GM12865 (cell line): ENCODE data around the gene NR1D1.
"Not testable (repeated sequence)": the region's sequence is repeated elsewhere in the genome, so short reads cannot be mapped to it uniquely, and the experiment has no call there.

Experiments
- DNase-seq: peaks from one replicate; pipeline ENCODE4 v3.0.0; 2010; ENCODE audit warnings: low read depth
- H3K4me3 ChIP-seq: 2 replicates; pipeline ENCODE4 v1.5.1; 2011; ENCODE audit warnings: mild to moderate bottlenecking, low read depth, low read length, control low read depth
- CTCF ChIP-seq: IDR thresholded peaks from 2 replicates; pipeline ENCODE4 v1.5.1; 2011; ENCODE audit warnings: low read length, control low read depth, low read depth, inconsistent platforms; ENCODE audit not compliant: insufficient read depth; ENCODE audit errors: missing control alignments

Gene NR1D1

GRCh38 chr17:40100419-40100668, at the start of gene NR1D1:
Gene NR1D1, minus strand, starts transcription at chr17:40100589. Its CDS starts 495 bp downstream, at chr17:40100094.
- peak within 1 kb of the TSS; percentile 81 for H3K4me3 ChIP-seq
- no peak for DNase-seq
- TF ChIP-seq CTCF, result no peak

GRCh38 chr17:40148527-40148926, 48.1 kb upstream of the NR1D1 start:
- DNase-seq, result no peak
- no peak overlapping the region for H3K4me3 ChIP-seq
- no peak for TF ChIP-seq CTCF

- DNase-seq, result no peak
- H3K4me3 ChIP-seq, result no peak overlapping the region
- TF ChIP-seq CTCF, result no peak
Measured at GRCh38 chr17:40145476-40145875, 45.1 kb upstream of the NR1D1 start.

- not testable (repeated sequence) for H3K4me3 ChIP-seq, DNase-seq
Measured at GRCh38 chr17:40143166-40143565, 42.8 kb upstream of the NR1D1 start.

GRCh38 chr17:40139566-40140058, 39.2 kb upstream of the NR1D1 start:
- TF ChIP-seq CTCF, result no peak
- no peak for DNase-seq

GRCh38 chr17:40135817-40136216, 35.4 kb upstream of the NR1D1 start:
- no peak for TF ChIP-seq CTCF
- no peak for DNase-seq
- no peak overlapping the region for H3K4me3 ChIP-seq

More at GRCh38 chr17:40139566-40140058, 39.2 kb upstream of the NR1D1 start:
- H3K4me3 ChIP-seq, result peak overlapping the region; percentile 80

GRCh38 chr17:40134184-40134583, 33.8 kb upstream of the NR1D1 start:
- TF ChIP-seq CTCF, result no peak
- H3K4me3 ChIP-seq, result no peak overlapping the region
- no peak for DNase-seq

GRCh38 chr17:40130352-40131042, 30.1 kb upstream of the NR1D1 start:
- H3K4me3 ChIP-seq, result no peak overlapping the region
- DNase-seq, result no peak
- no peak for TF ChIP-seq CTCF
